ACHN (cell line): Measurements from ENCODE around the gene DIP2C.
"Not testable (repeated sequence)": the region's sequence is repeated elsewhere in the genome, so short reads cannot be mapped to it uniquely, and the experiment has no call there.

Source experiments
- DNase-seq: peaks from one replicate; pipeline ENCODE4 v3.0.0-alpha.2; 2015
- in situ Hi-C: cut with HindIII; loops from 2 replicates; pipeline ENCODE4 v1.10.0; 2017; ENCODE audit warnings: low sequenced_read_pairs, low pct_ligation_motif_present, low pct_unique_long_range_greater_than_20kb

DIP2C gene

GRCh38 chr10:621981-622740, 67.3 kb downstream of the DIP2C start:
- in situ Hi-C loops, result no loop called here
- DNase-seq, result no peak

- no peak for DNase-seq
- in situ Hi-C loops, result no loop called here
Measured at GRCh38 chr10:621513-621912, 68.0 kb downstream of the DIP2C start.

GRCh38 chr10:620971-621370, 68.5 kb downstream of the DIP2C start:
- in situ Hi-C loops, result no loop called here
- no peak for DNase-seq

GRCh38 chr10:620417-620816, 69.1 kb downstream of the DIP2C start:
- no peak for DNase-seq
- in situ Hi-C loops, result no loop called here

- no peak for DNase-seq
- in situ Hi-C loops, result no loop called here
Measured at GRCh38 chr10:619710-620109, 69.8 kb downstream of the DIP2C start.

GRCh38 chr10:618229-618989, 71.1 kb downstream of the DIP2C start:
- in situ Hi-C loops, result no loop called here
- DNase-seq, result no peak

GRCh38 chr10:617471-617870, 72.0 kb downstream of the DIP2C start:
- in situ Hi-C loops, result no loop called here
- no peak for DNase-seq

GRCh38 chr10:615583-616152, 73.8 kb downstream of the DIP2C start:
- DNase-seq, result no peak
- in situ Hi-C loops, result no loop called here

- in situ Hi-C loops, result no loop called here
- no peak for DNase-seq
Measured at GRCh38 chr10:614790-615582, 74.5 kb downstream of the DIP2C start.

- no peak for DNase-seq
- in situ Hi-C loops, result no loop called here
Measured at GRCh38 chr10:614139-614711, 75.2 kb downstream of the DIP2C start.

GRCh38 chr10:613271-614138, 76.0 kb downstream of the DIP2C start:
- in situ Hi-C loops, result no loop called here
- DNase-seq, result no peak

- in situ Hi-C loops, result no loop called here
- DNase-seq, result no peak
Measured at GRCh38 chr10:612696-613095, 76.8 kb downstream of the DIP2C start.

GRCh38 chr10:610642-611305, 78.7 kb downstream of the DIP2C start:
- DNase-seq, in situ Hi-C loops: not testable (repeated sequence)

- in situ Hi-C loops, result no loop called here
- DNase-seq, result no peak
Measured at GRCh38 chr10:609868-610545, 79.5 kb downstream of the DIP2C start.

- in situ Hi-C loops, result no loop called here
- no peak for DNase-seq
Measured at GRCh38 chr10:609262-609658, 80.2 kb downstream of the DIP2C start.

- DNase-seq, result peak; percentile 7
- in situ Hi-C loops, result no loop called here
Measured at GRCh38 chr10:608331-609261, 80.9 kb downstream of the DIP2C start.
